Psoas muscle (tissue), 8 donors: ENCODE measurements around the gene LRRC57. TPM values are rescaled to one million over a fixed set of nuclear protein-coding genes. Genes with fewer than 3 reads are reported as not detected.

Experiments
- ATAC-seq, 4 donors: fragments of 200-7000 bp; cut with Tn5 transposase; one replicate each; pipeline ENCODE4 v1.9.1; 2020; ENCODE audit warnings: moderate library complexity in 3 of 4, mild to moderate bottlenecking in 2 of 4
- DNase-seq, 2 donors: peaks; one replicate each; pipeline ENCODE4 v3.0.0-alpha.2; 2020
- H3K27ac ChIP-seq: fragments of 200-600 bp; one replicate; pipeline ENCODE4 v1.8.0; 2022
- H3K27me3 ChIP-seq, 3 donors: fragments of 200-600 bp in 1 of 3; one replicate each; pipeline versions ENCODE4 v1.6.1 to v1.8.0; 2013 to 2022; ENCODE audit warnings: low read length in 2 of 3, mild to moderate bottlenecking in 2 of 3, moderate library complexity in 1 of 3; ENCODE audit not compliant: insufficient read depth in 3 of 3
- H3K36me3 ChIP-seq, 2 donors: fragments of 200-600 bp in 1 of 2; one replicate each; pipeline versions ENCODE4 v1.6.1 to v1.8.0; 2013 to 2022; ENCODE audit warnings: low read depth in 1 of 2, mild to moderate bottlenecking in 1 of 2, moderate library complexity in 1 of 2; ENCODE audit not compliant: insufficient read depth in 1 of 2
- H3K4me1 ChIP-seq: fragments of 200-600 bp; one replicate; pipeline ENCODE4 v1.8.0; 2022
- H3K4me3 ChIP-seq: fragments of 200-600 bp; one replicate; pipeline ENCODE4 v1.8.0; 2022; ENCODE audit warnings: mild to moderate bottlenecking
- H3K9me3 ChIP-seq: fragments of 200-600 bp; one replicate; pipeline ENCODE4 v1.8.0; 2022
- WGBS, 3 donors: extraction: QIAGEN DNeasy Blood & Tissue Kit; methylation state at CpG; one replicate each; pipeline versions ENCODE4 v1.1.6 to v1.1.7; 2013; 5-methylcytosine and 5-hydroxymethylcytosine counted together
- intact Hi-C, 2 donors: fragments of 100-400 bp; cut with DNase I; formaldehyde crosslinking; loops; one replicate each; pipeline versions ENCODE4 v1.11.0 to v1.14.2; 2022
- long read RNA-seq, 2 donors: library from polyadenylated mRNA; unstranded; transcript quantifications; one replicate each; pipeline ENCODE4 v2.0.0, GENCODE V29; 2021
- polyA plus RNA-seq, 3 donors: library from polyadenylated mRNA; stranded (reverse); fragments of 200-250 nt; gene quantifications; one replicate each; pipeline ENCODE4 v1.2.3, GENCODE V29; 2013
- total RNA-seq, 4 donors: library from RNA; stranded (reverse); fragmentation: NEBNext Ultra II Directional in 2 of 4; extraction: Animal tissue kit (Norgen Biotek cat#: 25700) in 2 of 4; gene quantifications; one replicate each; pipeline versions ENCODE4 v1.2.1 to v1.2.4, GENCODE V29; 2021 to 2023
- TF ChIP-seq, protein P1 (sequence below): fragments of 200-600 bp; IDR thresholded peaks from one replicate; pipeline ENCODE4 v1.8.0; 2022; ENCODE audit warnings: antibody characterized with exemption
- donor health status: healthy with polysubstance abuse.
- donor health status: DM: no; HTN: no; CAD: no; lungs with moderate emphysema.
- donor health status: Bipolar disorder and iron deficiency.
- donor health status: healthy.
- donor health status: DM: yes; HTN: yes; CAD: no.
- donor health status: DM: no; HTN: no; CAD: no.
- donor health status: DM: no; HTN: no; CAD: no.
- donor health status: DM: yes; HTN: yes; CAD: no.

Gene LRRC57
- total RNA-seq (10 to 100 TPM in 3 of 4 donors, 1 to 10 TPM in 1; 6.8 to 16.3 (median 10.8) TPM), polyA plus RNA-seq (1 to 10 TPM; 3.7 to 8.3 (median 5.0) TPM)
- long read RNA-seq, donor 1, transcript LRRC57-202 (6 exons, 2,384 nt) = major isoform, 6 of 7 reads
- long read RNA-seq, donor 1, partial matches to known transcripts = 0 of 7 reads
- long read RNA-seq, donor 1, other reads (novel, unspliced or antisense) = 1 of 7 reads
- long read RNA-seq, donor 2, transcript LRRC57-202 (6 exons, 2,384 nt) = major isoform, 13 of 16 reads
- long read RNA-seq, donor 2, partial matches to known transcripts = 0 of 16 reads
- long read RNA-seq, donor 2, other reads (novel, unspliced or antisense) = 3 of 16 reads

DNA sequence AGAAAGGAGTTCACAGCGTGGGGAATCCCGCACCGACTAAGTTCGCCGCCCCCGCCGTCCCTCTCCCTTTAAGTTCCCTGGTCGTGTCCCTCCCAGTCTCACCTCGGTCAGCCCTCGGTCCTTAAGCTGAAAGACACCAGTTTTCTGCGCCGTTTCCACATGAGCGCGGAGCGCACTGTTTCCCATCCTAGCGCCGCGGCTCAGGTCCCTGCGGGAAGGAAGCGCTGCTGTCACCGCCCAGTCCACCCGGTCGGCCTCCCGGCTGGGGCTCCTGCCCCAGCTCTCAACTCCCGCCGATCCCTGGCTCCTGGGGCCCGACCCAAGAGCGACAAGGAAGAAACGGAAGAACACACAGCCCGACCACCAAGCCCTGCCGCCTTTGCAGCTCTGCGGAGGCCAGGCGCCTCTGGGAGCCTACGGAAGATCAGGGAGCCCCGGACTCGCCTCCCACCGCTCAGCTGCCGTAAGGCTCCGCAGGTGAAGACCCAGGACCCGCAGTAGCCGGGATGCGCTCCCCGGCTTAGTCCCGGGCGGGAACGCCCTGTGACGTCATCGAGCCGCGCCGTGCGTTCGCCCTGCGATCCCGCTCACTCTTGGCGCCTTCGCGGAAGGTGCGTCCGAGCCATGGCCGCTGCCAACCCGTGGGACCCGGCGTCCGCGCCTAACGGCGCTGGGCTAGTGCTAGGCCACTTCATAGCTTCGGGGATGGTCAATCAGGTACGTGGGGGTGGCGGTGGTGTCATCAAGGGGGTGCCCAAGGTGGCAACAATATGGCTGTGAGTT lies at the start of gene LRRC57, which contains the start of gene HAUS2:
LRRC57 (minus strand) TSS at position 545 of the 783 bp plus-strand sequence; CDS start at position 186, 359 bp downstream.
HAUS2 (plus strand) TSS at position 590 of the 783 bp plus-strand sequence; CDS start at position 625, 35 bp downstream.
- 0% methylated on average over 66 to 71 of the region's 71 CpGs for WGBS, 3 donors
- no peaks in the 10 kb centered on the region for H3K27me3 ChIP-seq
- peak within 1 kb of the TSS; percentile 88 for H3K27ac ChIP-seq
- peaks cover 38% of the 10 kb centered on the region for H3K4me1 ChIP-seq
- TF ChIP-seq, protein P1, sequence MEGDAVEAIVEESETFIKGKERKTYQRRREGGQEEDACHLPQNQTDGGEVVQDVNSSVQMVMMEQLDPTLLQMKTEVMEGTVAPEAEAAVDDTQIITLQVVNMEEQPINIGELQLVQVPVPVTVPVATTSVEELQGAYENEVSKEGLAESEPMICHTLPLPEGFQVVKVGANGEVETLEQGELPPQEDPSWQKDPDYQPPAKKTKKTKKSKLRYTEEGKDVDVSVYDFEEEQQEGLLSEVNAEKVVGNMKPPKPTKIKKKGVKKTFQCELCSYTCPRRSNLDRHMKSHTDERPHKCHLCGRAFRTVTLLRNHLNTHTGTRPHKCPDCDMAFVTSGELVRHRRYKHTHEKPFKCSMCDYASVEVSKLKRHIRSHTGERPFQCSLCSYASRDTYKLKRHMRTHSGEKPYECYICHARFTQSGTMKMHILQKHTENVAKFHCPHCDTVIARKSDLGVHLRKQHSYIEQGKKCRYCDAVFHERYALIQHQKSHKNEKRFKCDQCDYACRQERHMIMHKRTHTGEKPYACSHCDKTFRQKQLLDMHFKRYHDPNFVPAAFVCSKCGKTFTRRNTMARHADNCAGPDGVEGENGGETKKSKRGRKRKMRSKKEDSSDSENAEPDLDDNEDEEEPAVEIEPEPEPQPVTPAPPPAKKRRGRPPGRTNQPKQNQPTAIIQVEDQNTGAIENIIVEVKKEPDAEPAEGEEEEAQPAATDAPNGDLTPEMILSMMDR = no peak
- intact Hi-C loops = loop anchor here in 1 of 2 donors (2.0 kb wide), 1 partner anchor 98 kb away; no protein-coding TSS in a partner anchor
- DNase-seq = peak; percentile 90 to 94
- H3K36me3 ChIP-seq = peaks cover 4 to 34% of the 10 kb centered on the region in 2 donors
- peak; percentile 94 to 97 (median 94) for ATAC-seq
- H3K4me3 ChIP-seq = peak within 1 kb of the TSS; percentile 80
- H3K9me3 ChIP-seq = no peaks in the 10 kb centered on the region

DNA sequence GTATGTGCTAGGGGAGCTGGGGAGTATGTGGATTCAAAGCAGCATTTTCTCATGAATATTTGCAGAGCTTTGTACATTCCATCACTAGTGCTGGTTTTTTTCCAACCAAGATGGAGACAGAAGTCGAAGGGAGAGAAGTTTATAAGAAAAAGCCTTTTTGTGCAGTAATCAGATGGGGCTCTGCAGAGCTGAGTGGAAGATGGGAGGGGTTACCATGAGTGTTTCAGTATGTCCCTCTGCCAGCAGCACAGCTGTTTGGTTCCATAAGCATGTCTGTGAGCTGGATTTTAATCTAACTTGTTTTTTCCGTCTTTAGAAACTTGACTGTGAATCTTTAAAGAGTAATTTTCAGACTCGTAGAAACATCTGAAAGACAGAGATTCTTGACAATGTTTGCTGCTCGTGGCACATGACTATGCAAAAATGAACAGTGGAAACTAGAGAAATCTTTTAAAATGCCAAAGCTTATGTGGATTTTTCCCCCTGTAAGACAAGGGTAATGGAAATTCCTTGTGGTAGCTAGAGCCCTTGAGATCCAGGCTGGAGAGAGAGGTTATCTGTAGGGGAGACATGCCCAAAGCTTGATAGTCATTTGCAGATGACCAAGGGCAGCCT lies 47.1 kb upstream of the LRRC57 start:
- no peaks in the 10 kb centered on the region for H3K9me3 ChIP-seq
- H3K27me3 ChIP-seq = no peaks in the 10 kb centered on the region
- ATAC-seq (no peak), DNase-seq (no peak)
- H3K4me3 ChIP-seq = no peak overlapping the region
- no peak overlapping the region for H3K27ac ChIP-seq
- H3K36me3 ChIP-seq = peaks cover 0 to 2% of the 10 kb centered on the region in 2 donors
- H3K4me1 ChIP-seq = peaks cover 16% of the 10 kb centered on the region
- 35 to 49% (median 36%) methylated on average over 4 of the region's 4 CpGs for WGBS, 3 donors
- TF ChIP-seq, protein P1 = no peak
- intact Hi-C loops = no loop called here

DNA sequence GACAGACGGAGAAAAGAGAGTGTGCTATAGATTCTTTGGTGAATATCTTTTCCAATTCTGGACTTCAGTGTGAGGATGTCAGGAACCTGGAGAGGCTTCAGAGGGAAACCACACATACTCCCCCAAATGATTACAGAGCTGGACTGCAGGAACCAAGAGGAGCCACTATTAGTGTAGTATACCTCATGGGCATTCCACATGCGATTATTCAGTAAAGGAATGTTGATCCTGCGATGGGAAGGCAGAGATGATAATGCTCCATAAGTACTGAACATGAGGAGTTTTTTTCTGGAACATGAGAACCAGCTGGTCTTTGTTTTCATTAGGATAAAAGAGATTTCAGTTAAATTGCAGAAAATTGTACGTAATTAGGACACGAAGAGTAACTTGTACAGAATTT lies 45.5 kb upstream of the LRRC57 start:
- Histone ChIP-seq H3K36me3 (no peaks in the 10 kb centered on the region), H3K9me3 (no peaks in the 10 kb centered on the region), H3K4me1 (peaks cover 16% of the 10 kb centered on the region), H3K4me3 (no peak overlapping the region), H3K27me3 (no peaks in the 10 kb centered on the region), H3K27ac (no peak overlapping the region)
- 58 to 73% (median 71%) methylated on average over 5 of the region's 5 CpGs for WGBS, 3 donors
- no peak for DNase-seq
- ATAC-seq = no peak
- TF ChIP-seq, protein P1 = no peak
- intact Hi-C loops = no loop called here

DNA sequence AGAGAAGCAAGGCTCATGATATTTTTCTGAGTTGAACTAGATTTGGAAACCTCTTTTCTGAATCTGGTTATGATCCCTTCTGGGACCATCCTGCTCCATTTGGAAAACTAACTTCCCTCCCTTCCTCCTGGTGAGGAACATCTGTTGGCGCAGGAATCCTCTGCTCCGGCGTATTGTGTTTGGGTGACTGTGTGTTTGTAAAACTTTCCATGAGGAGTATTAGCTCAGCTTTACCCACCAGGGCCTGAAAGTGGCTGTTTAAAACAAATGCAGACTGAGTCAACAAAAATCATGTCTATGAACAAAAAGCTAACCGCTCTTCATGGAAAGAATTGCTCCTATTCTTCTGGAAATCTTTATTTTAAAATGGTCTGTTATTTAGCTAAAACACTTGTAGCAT lies 44.5 kb upstream of the LRRC57 start:
- peak in 3 of 4 donors; percentile 48 to 79 (median 62) for ATAC-seq
- 27 to 45% (median 32%) methylated on average over 4 of the region's 4 CpGs for WGBS, 3 donors
- Histone ChIP-seq H3K4me1 (peaks cover 16% of the 10 kb centered on the region), H3K36me3 (no peaks in the 10 kb centered on the region), H3K9me3 (no peaks in the 10 kb centered on the region), H3K4me3 (no peak overlapping the region), H3K27ac (peak overlapping the region; percentile 46), H3K27me3 (no peaks in the 10 kb centered on the region)
- intact Hi-C loops = no loop called here
- peak; percentile 43 to 61 for DNase-seq
- TF ChIP-seq, protein P1 = no peak
